NCI-H526 (cell line): ENCODE measurements around the gene FANK1.

Source experiments
- DNase-seq, 2 experiments: peaks; one replicate each; lab custom pipeline; 2025; lab: John Stamatoyannopoulos, UW

Gene FANK1

GRCh38 chr10:125985557-125986240 lies 89.3 kb downstream of the FANK1 start:
- no peak for DNase-seq

- DNase-seq, result no peak
Measured at GRCh38 chr10:125989791-125990190, 93.4 kb downstream of the FANK1 start.

- DNase-seq, result no peak
Measured at GRCh38 chr10:125990974-125991373, 94.6 kb downstream of the FANK1 start.

GRCh38 chr10:125991392-125991791 lies 95.0 kb downstream of the FANK1 start:
- DNase-seq, result peak; percentile 23 to 25

GRCh38 chr10:125992254-125992653 lies 95.9 kb downstream of the FANK1 start:
- DNase-seq, result no peak

- DNase-seq, result no peak
Measured at GRCh38 chr10:125994601-125995000, 98.2 kb downstream of the FANK1 start.

GRCh38 chr10:125995726-125996304 lies 99.5 kb downstream of the FANK1 start:
- no peak for DNase-seq

GRCh38 chr10:125997586-125997985 lies 101.2 kb downstream of the FANK1 start:
- DNase-seq, result no peak

- DNase-seq, result no peak
Measured at GRCh38 chr10:125999694-126000093, 103.3 kb downstream of the FANK1 start.

GRCh38 chr10:126001576-126001975 lies 105.2 kb downstream of the FANK1 start:
- DNase-seq, result no peak

GRCh38 chr10:126004752-126005151 lies 108.4 kb downstream of the FANK1 start:
- DNase-seq, result no peak

GRCh38 chr10:126006264-126006663 lies 109.9 kb downstream of the FANK1 start:
- no peak for DNase-seq

- no peak for DNase-seq
Measured at GRCh38 chr10:126006906-126007305, 110.5 kb downstream of the FANK1 start.

- DNase-seq, result no peak
Measured at GRCh38 chr10:126009650-126010049, 113.3 kb downstream of the FANK1 start.

- DNase-seq, result no peak
Measured at GRCh38 chr10:126011995-126012394, 115.6 kb downstream of the FANK1 start.

GRCh38 chr10:126012485-126012884 lies 116.1 kb downstream of the FANK1 start:
- no peak for DNase-seq

GRCh38 chr10:126013489-126014281 lies 117.3 kb downstream of the FANK1 start:
- no peak for DNase-seq

GRCh38 chr10:126014309-126014708 lies 117.9 kb downstream of the FANK1 start:
- DNase-seq, result no peak

GRCh38 chr10:126015413-126015812 lies 119.0 kb downstream of the FANK1 start:
- DNase-seq, result no peak

GRCh38 chr10:126016156-126016805 lies 119.9 kb downstream of the FANK1 start:
- no peak for DNase-seq

- DNase-seq, result no peak
Measured at GRCh38 chr10:126016882-126017281, 120.5 kb downstream of the FANK1 start.

GRCh38 chr10:126017961-126018560 lies 121.7 kb downstream of the FANK1 start:
- DNase-seq, result no peak
